GM11168 (cell line): ENCODE measurements around the gene MOB4.
"Not testable (repeated sequence)": the region's sequence is repeated elsewhere in the genome, so short reads cannot be mapped to it uniquely, and the experiment has no call there.

ENCODE experiments used
- in situ Hi-C: fragments of 300-500 bp; cut with MboI; formaldehyde crosslinking; loops from one replicate; pipeline ENCODE4 v1.12.0; 2022; ENCODE audit warnings: low sequenced_read_pairs; ENCODE audit not compliant: unreplicated experiment

Gene MOB4

GRCh38 chr2:197578294-197578693, 62.4 kb downstream of the MOB4 start:
- in situ Hi-C loops, result not testable (repeated sequence)

- in situ Hi-C loops, result not testable (repeated sequence)
Observed at GRCh38 chr2:197580166-197580565, 64.3 kb downstream of the MOB4 start.

- in situ Hi-C loops, result not testable (repeated sequence)
Observed at GRCh38 chr2:197587255-197587654, 71.4 kb downstream of the MOB4 start.

GRCh38 chr2:197591339-197592072, 75.6 kb downstream of the MOB4 start:
- in situ Hi-C loops, result no loop called here

- in situ Hi-C loops, result no loop called here
Observed at GRCh38 chr2:197596766-197597165, 80.9 kb downstream of the MOB4 start.

GRCh38 chr2:197597166-197597565, 81.3 kb downstream of the MOB4 start:
- in situ Hi-C loops, result no loop called here

GRCh38 chr2:197598450-197598849, 82.6 kb downstream of the MOB4 start:
- in situ Hi-C loops, result no loop called here

- in situ Hi-C loops, result no loop called here
Observed at GRCh38 chr2:197599285-197599965, 83.6 kb downstream of the MOB4 start.

GRCh38 chr2:197600306-197600705, 84.4 kb downstream of the MOB4 start:
- in situ Hi-C loops, result no loop called here

GRCh38 chr2:197601726-197602125, 85.9 kb downstream of the MOB4 start:
- in situ Hi-C loops, result no loop called here
